ENCODE results near the gene SLC12A8. TPM values are rescaled to one million over a fixed set of nuclear protein-coding genes. Genes with fewer than 3 reads are reported as not detected.

Gene SLC12A8
- total RNA-seq, 3 donors from 2014 or later = 8.0 to 19.3 (median 13.6) TPM

DNA sequence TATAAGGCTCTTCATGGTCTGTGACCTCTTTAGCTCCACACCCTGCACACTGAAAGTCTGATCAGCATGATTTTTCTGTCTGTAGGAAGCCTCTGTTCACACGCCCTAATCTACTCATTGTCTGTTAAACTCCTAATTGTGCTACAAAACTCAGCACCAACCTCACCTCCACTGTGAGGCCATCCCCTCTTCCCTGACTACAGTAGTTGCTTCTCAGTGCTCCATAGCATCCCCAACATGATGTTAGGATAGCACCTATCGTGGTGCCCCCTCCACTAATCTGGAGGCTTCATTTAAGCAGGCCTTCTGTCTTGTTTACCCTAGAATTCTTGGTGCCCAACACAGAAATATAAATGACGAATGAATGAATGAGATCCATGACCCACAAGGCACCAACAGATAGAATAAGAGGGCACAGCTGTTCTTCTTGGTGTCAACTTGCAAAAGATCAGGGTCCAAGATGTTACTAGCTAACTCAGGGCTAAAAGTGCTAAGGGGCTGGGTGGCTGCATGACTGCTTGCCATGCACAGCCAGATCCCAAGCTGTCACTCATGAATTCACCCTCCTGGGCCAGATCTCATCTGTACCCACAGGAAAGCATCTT, 101.6 kb downstream of the SLC12A8 start:
- H3K36me3 ChIP-seq (ENCODE audit: low read depth) = no peaks in the 10 kb centered on the region
- DNase-seq (no peak), ATAC-seq (no peak)

DNA sequence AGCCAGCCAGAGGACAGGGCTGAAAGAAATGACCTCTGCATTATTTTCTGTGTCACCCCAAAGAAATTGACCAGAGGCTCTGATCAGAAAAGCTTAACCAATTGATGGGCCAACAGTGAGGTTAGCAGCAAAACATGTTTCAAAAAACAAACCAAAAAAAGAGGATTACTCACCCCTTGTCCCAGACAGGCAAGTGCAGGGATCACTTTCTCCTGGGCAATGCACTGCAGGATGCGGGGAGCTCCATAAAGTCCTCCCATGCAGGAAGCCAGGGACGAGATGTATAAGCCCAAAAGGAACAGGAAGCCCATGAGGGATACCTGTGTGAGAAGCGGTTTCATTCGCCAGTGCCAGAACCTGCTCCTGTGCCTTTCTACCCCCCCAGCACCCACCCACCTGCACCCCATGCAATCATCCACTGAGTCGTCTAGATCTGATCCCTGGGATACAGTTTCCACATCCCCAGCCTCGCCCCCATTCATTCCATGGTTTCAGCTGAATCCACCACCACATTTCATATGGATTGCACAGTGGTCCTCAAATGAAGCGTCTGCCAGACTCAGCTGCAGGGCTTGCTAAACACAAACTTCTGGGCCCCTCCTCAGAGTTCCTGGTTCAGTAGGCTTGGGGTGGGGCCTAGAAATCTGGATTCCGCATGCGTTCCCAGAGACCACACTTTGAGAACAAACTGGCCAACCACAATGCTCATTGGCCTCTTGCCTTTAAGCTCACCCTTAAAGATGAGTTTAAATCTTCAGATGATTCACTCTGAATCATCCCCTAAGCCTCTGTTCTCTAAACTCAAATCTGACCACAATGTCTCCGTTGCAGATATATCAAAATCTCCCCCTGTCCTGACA, 102.3 kb downstream of the SLC12A8 start:
- ATAC-seq = peak; percentile 66
- H3K36me3 ChIP-seq (ENCODE audit: low read depth) = no peaks in the 10 kb centered on the region
- TF ChIP-seq, protein P1, sequence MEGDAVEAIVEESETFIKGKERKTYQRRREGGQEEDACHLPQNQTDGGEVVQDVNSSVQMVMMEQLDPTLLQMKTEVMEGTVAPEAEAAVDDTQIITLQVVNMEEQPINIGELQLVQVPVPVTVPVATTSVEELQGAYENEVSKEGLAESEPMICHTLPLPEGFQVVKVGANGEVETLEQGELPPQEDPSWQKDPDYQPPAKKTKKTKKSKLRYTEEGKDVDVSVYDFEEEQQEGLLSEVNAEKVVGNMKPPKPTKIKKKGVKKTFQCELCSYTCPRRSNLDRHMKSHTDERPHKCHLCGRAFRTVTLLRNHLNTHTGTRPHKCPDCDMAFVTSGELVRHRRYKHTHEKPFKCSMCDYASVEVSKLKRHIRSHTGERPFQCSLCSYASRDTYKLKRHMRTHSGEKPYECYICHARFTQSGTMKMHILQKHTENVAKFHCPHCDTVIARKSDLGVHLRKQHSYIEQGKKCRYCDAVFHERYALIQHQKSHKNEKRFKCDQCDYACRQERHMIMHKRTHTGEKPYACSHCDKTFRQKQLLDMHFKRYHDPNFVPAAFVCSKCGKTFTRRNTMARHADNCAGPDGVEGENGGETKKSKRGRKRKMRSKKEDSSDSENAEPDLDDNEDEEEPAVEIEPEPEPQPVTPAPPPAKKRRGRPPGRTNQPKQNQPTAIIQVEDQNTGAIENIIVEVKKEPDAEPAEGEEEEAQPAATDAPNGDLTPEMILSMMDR (IDR thresholded peaks at IDR 0.05) = no peak
- H3K4me1 ChIP-seq (ENCODE audit: low read depth) = no peaks in the 10 kb centered on the region
- no peak overlapping the region for H3K4me3 ChIP-seq
- intact Hi-C loops (cut with DNase I, micrococcal nuclease) = no loop called here
- H3K9me3 ChIP-seq = no peaks in the 10 kb centered on the region
- DNase-seq = peak in 1 of 3 donors; percentile 25

More for the DNA sequence above, 101.6 kb downstream of the SLC12A8 start:
- Histone ChIP-seq H3K4me3 (no peak overlapping the region), H3K4me1 (ENCODE audit: low read depth) (no peaks in the 10 kb centered on the region), H3K9me3 (no peaks in the 10 kb centered on the region)
- TF ChIP-seq, protein P1 (IDR thresholded peaks at IDR 0.05) = no peak
- intact Hi-C loops (cut with DNase I, micrococcal nuclease) = no loop called here

DNA sequence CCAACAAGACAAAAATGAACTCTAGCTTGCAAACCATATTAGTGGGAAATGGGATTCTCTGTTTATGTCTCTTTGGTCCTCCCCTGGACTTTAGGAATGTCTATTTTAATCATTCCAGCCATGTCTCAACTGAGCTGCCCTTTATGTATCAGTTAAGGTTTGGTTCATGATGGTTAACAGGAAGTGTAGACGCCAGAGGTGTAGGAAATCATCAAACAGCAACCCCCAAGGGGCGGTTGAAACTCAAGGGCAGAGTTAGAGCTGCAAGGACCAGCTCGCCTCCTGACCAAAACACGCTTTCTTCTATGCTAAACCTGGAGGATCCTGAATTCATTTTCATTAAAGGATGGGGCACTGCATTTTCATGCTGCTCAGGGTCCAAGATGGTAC, 103.0 kb downstream of the SLC12A8 start:
- DNase-seq (no peak), ATAC-seq (no peak)
- no peaks in the 10 kb centered on the region for H3K9me3 ChIP-seq
- intact Hi-C loops (cut with DNase I, micrococcal nuclease) = no loop called here
- TF ChIP-seq, protein P1 (IDR thresholded peaks at IDR 0.05) = no peak
- no peaks in the 10 kb centered on the region for H3K36me3 ChIP-seq (ENCODE audit: low read depth)
- no peak overlapping the region for H3K4me3 ChIP-seq
- H3K4me1 ChIP-seq (ENCODE audit: low read depth) = no peaks in the 10 kb centered on the region

DNA sequence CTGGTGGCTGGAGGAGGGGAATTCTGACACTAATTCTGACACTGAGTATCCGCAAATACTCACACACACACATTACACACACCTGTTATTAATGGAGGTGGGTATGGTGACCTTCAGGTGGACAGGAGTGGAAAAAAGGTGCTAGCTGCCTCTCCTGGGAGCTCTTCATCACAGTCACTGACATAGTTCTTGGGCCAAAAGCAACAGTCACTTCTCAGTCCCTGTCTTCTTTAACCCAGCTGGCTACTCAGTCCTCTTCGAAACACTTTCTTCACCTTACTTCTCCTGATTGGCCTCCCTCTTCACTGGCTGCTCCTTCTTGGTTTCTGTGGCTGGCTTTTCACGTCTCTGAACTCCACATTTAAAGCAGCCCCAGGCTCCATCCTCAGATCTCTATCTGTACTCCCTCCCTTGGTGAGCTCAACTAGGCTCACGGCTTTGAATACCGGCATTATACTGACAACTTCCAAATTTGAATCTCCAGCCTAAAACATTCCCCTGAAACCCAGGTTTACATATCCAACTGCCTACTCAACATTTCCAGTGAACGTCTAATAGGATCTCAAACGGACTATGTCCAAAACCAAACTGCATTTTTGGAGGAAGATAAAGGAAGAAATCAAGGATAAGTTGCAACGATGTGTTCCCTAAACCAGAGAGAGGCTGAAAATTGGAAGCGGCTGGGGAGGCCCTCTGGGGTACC, 103.6 kb downstream of the SLC12A8 start:
- DNase-seq = no peak
- H3K4me1 ChIP-seq (ENCODE audit: low read depth) = no peaks in the 10 kb centered on the region
- no peaks in the 10 kb centered on the region for H3K9me3 ChIP-seq
- no peak for ATAC-seq
- TF ChIP-seq, protein P1 (IDR thresholded peaks at IDR 0.05) = no peak
- no peak overlapping the region for H3K4me3 ChIP-seq
- intact Hi-C loops (cut with DNase I, micrococcal nuclease) = no loop called here
- H3K36me3 ChIP-seq (ENCODE audit: low read depth) = no peaks in the 10 kb centered on the region

- peak; percentile 36 for ATAC-seq
- intact Hi-C loops (cut with DNase I, micrococcal nuclease) = no loop called here
- no peaks in the 10 kb centered on the region for H3K4me1 ChIP-seq (ENCODE audit: low read depth)
Observed at GRCh38 chr3:125107861-125108567, 104.5 kb downstream of the SLC12A8 start.

More at GRCh38 chr3:125107861-125108567, 104.5 kb downstream of the SLC12A8 start:
- TF ChIP-seq, protein P1 (IDR thresholded peaks at IDR 0.05) = no peak
- Histone ChIP-seq H3K9me3 (no peaks in the 10 kb centered on the region), H3K36me3 (ENCODE audit: low read depth) (no peaks in the 10 kb centered on the region), H3K4me3 (no peak overlapping the region)
- DNase-seq = no peak

All from mucosa of descending colon (tissue), 3 donors.